ENCODE measurements around the gene OSBPL6. TPM values are rescaled to one million over a fixed set of nuclear protein-coding genes. Genes with fewer than 3 reads are reported as not detected.

OSBPL6 gene
- polyA plus RNA-seq, 1 donor from 2014 or later: 12.8 TPM

DNA sequence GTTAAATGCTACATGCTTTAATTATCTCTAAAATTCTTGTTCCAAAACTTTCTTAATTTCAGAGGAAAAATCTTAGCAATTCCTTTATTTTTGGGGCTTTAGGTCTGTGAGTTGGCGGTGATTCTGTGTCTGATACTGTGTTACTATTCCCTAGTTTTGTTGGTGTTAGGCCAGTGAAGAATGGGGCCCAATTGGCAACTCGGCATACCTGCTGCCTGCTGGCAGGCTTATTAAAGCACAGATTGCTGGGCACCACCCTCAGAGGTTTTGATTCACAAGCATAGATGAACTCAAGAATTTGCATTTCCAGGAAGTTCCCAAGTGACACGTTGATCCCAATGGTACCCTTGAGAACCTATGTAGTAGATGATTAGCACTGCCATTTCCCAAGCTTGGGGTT is 101.6 kb downstream of the OSBPL6 start:
- no peak overlapping the region for H2AFZ ChIP-seq (ENCODE audit: low read depth, low read length)
- H3K9me3 ChIP-seq (ENCODE audit: low read length): no peaks in the 10 kb centered on the region
- TF ChIP-seq TAF1 (IDR thresholded peaks at IDR 0.05; ENCODE audit: low read depth): no peak
- TF ChIP-seq RAD21 (conservative IDR thresholded peaks at IDR 0.05): no peak
- no peak for TF ChIP-seq SMC3 (conservative IDR thresholded peaks at IDR 0.05; ENCODE audit: poor library complexity)
- no peak for TF ChIP-seq EZH2 (IDR thresholded peaks at IDR 0.05; ENCODE audit: borderline replicate concordance, insufficient read depth, low read length, poor library complexity, severe bottlenecking)
- no peak for TF ChIP-seq CTCF (IDR thresholded peaks at IDR 0.05; ENCODE audit: poor library complexity, severe bottlenecking)
- no peak for TF ChIP-seq REST (IDR thresholded peaks at IDR 0.05; ENCODE audit: borderline replicate concordance)
- no peak for TF ChIP-seq POLR2AphosphoS5 (IDR thresholded peaks at IDR 0.05)
- no peak for TF ChIP-seq EP300 (conservative IDR thresholded peaks at IDR 0.05; ENCODE audit: poor library complexity, severe bottlenecking)
- TF ChIP-seq MXI1 (conservative IDR thresholded peaks at IDR 0.05; ENCODE audit: poor library complexity, severe bottlenecking): no peak
- H3K4me3 ChIP-seq (ENCODE audit: low read length): no peak overlapping the region
- no peaks in the 10 kb centered on the region for H3K9me2 ChIP-seq (ENCODE audit: insufficient read depth, low read length)
- no peak overlapping the region for H3K4me2 ChIP-seq (ENCODE audit: low read length)
- H3K36me3 ChIP-seq (ENCODE audit: insufficient read depth, low read length): no peaks in the 10 kb centered on the region
- H3K9ac ChIP-seq (ENCODE audit: low read length): no peak overlapping the region
- H3K79me2 ChIP-seq (replicated peaks; ENCODE audit: insufficient read depth, low read length): no peaks in the 10 kb centered on the region
- no peaks in the 10 kb centered on the region for H3F3A ChIP-seq (ENCODE audit: insufficient read depth, low read length, poor library complexity, severe bottlenecking)
- H3K27me3 ChIP-seq (ENCODE audit: insufficient read depth, low read depth, low read length): no peaks in the 10 kb centered on the region
- H3K27ac ChIP-seq (ENCODE audit: low read length): no peak overlapping the region
- H4K20me1 ChIP-seq (ENCODE audit: insufficient read depth): no peaks in the 10 kb centered on the region

- Histone ChIP-seq H3K9ac (ENCODE audit: low read length) (no peak overlapping the region), H3K9me2 (ENCODE audit: insufficient read depth, low read length) (no peaks in the 10 kb centered on the region), H3K79me2 (replicated peaks; ENCODE audit: insufficient read depth, low read length) (no peaks in the 10 kb centered on the region), H4K20me1 (ENCODE audit: insufficient read depth) (no peaks in the 10 kb centered on the region), H3K27me3 (ENCODE audit: insufficient read depth, low read depth, low read length) (no peaks in the 10 kb centered on the region), H3K9me3 (ENCODE audit: low read length) (no peaks in the 10 kb centered on the region), H3F3A (ENCODE audit: insufficient read depth, low read length, poor library complexity, severe bottlenecking) (no peaks in the 10 kb centered on the region), H3K36me3 (ENCODE audit: insufficient read depth, low read length) (no peaks in the 10 kb centered on the region), H3K4me2 (ENCODE audit: low read length) (no peak overlapping the region), H3K27ac (ENCODE audit: low read length) (no peak overlapping the region), H3K4me3 (ENCODE audit: low read length) (no peak overlapping the region), H2AFZ (ENCODE audit: low read depth, low read length) (no peak overlapping the region)
- TF ChIP-seq SMC3 (conservative IDR thresholded peaks at IDR 0.05; ENCODE audit: poor library complexity): no peak
- TF ChIP-seq POLR2AphosphoS5 (IDR thresholded peaks at IDR 0.05): no peak
These were observed 102.2 kb downstream of the OSBPL6 start for GRCh38 chr2:178296394-178297090.
